Measurements from ENCODE around the gene CTRB1.
"Not testable (repeated sequence)": the region's sequence is repeated elsewhere in the genome, so short reads cannot be mapped to it uniquely, and the experiment has no call there.

Gene CTRB1

GRCh38 chr16:75257886-75258806, 39.4 kb downstream of the CTRB1 start:
- DNase-seq = no peak

GRCh38 chr16:75258807-75259141, 40.0 kb downstream of the CTRB1 start:
- no peak for DNase-seq

GRCh38 chr16:75260851-75261589, 42.2 kb downstream of the CTRB1 start:
- no peak for DNase-seq

- DNase-seq = no peak
Observed at GRCh38 chr16:75261590-75262078, 42.8 kb downstream of the CTRB1 start.

GRCh38 chr16:75262104-75262799, 43.5 kb downstream of the CTRB1 start:
- DNase-seq = no peak

- DNase-seq = no peak
Observed at GRCh38 chr16:75262800-75263127, 44.0 kb downstream of the CTRB1 start.

GRCh38 chr16:75263291-75263962, 44.6 kb downstream of the CTRB1 start:
- DNase-seq = no peak

GRCh38 chr16:75263963-75264445, 45.2 kb downstream of the CTRB1 start:
- no peak for DNase-seq

- DNase-seq = no peak
Observed at GRCh38 chr16:75264457-75264998, 45.7 kb downstream of the CTRB1 start.

- no peak for DNase-seq
Observed at GRCh38 chr16:75264999-75265910, 46.5 kb downstream of the CTRB1 start.

- DNase-seq = no peak
Observed at GRCh38 chr16:75265911-75266701, 47.3 kb downstream of the CTRB1 start.

- DNase-seq = no peak
Observed at GRCh38 chr16:75266738-75267630, 48.2 kb downstream of the CTRB1 start.

GRCh38 chr16:75267631-75268264, 49.0 kb downstream of the CTRB1 start:
- no peak for DNase-seq

GRCh38 chr16:75269358-75269757, 50.6 kb downstream of the CTRB1 start:
- not testable (repeated sequence) for DNase-seq

- no peak for DNase-seq
Observed at GRCh38 chr16:75271441-75272096, 52.8 kb downstream of the CTRB1 start.

GRCh38 chr16:75272097-75272551, 53.3 kb downstream of the CTRB1 start:
- DNase-seq = no peak

GRCh38 chr16:75272629-75273028, 53.8 kb downstream of the CTRB1 start:
- not testable (repeated sequence) for DNase-seq

Data from stimulated activated naive CD4-positive, alpha-beta T cell (primary cell).